GM18909 (cell line): Measurements from ENCODE around the gene KRT13.

Experiments used
- ATAC-seq: cut with Tn5 transposase; IDR thresholded peaks from one replicate; pipeline ENCODE4 v1.9.1; 2021; ENCODE audit warnings: mild to moderate bottlenecking; ENCODE audit not compliant: unreplicated experiment, poor library complexity

KRT13 gene

GRCh38 chr17:41521574-41522261 is 16.3 kb upstream of the KRT13 start:
- ATAC-seq = no peak

- ATAC-seq = no peak
Observed at GRCh38 chr17:41520821-41521521, 15.6 kb upstream of the KRT13 start.

GRCh38 chr17:41519501-41520224 is 14.3 kb upstream of the KRT13 start:
- no peak for ATAC-seq

- ATAC-seq = no peak
Observed at GRCh38 chr17:41518789-41519449, 13.5 kb upstream of the KRT13 start, which contains the start of gene KRT15. Gene KRT15 (minus strand): TSS chr17:41518890. CDS start chr17:41518827, 63 bp downstream.

- ATAC-seq = no peak
Observed at GRCh38 chr17:41518031-41518430, 12.6 kb upstream of the KRT13 start.

- ATAC-seq = no peak
Observed at GRCh38 chr17:41516830-41517283, 11.4 kb upstream of the KRT13 start.

GRCh38 chr17:41516147-41516829 is 10.9 kb upstream of the KRT13 start:
- no peak for ATAC-seq

- no peak for ATAC-seq
Observed at GRCh38 chr17:41513168-41513547, 7.7 kb upstream of the KRT13 start.

GRCh38 chr17:41512546-41513167 is 7.2 kb upstream of the KRT13 start:
- no peak for ATAC-seq

GRCh38 chr17:41511716-41512115 is 6.3 kb upstream of the KRT13 start:
- ATAC-seq = no peak

- no peak for ATAC-seq
Observed at GRCh38 chr17:41511116-41511515, 5.7 kb upstream of the KRT13 start.

- no peak for ATAC-seq
Observed at GRCh38 chr17:41510251-41511065, 5.0 kb upstream of the KRT13 start.

GRCh38 chr17:41507315-41507880 is 2.0 kb upstream of the KRT13 start:
- no peak for ATAC-seq

GRCh38 chr17:41505809-41506767 is 676 bp upstream of the KRT13 start:
- no peak for ATAC-seq

GRCh38 chr17:41504246-41504977 is 1.0 kb downstream of the KRT13 start:
- no peak for ATAC-seq

- ATAC-seq = no peak
Observed at GRCh38 chr17:41503202-41503601, 2.2 kb downstream of the KRT13 start.
